Heart right ventricle (tissue), 16 donors: ENCODE measurements around the gene TFF3. TPM values are rescaled to one million over a fixed set of nuclear protein-coding genes. Genes with fewer than 3 reads are reported as not detected.

ENCODE experiments used
- ATAC-seq, 8 donors: fragments of 200-7000 bp; cut with Tn5 transposase; one replicate each; pipeline ENCODE4 v1.9.1; 2020; ENCODE audit warnings: mild to moderate bottlenecking in 8 of 8, moderate library complexity in 8 of 8, moderate number of reproducible peaks in 1 of 8
- DNase-seq, 2 donors: peaks; one replicate each; pipeline ENCODE4 v3.0.0-alpha.2; 2020
- H3K27ac ChIP-seq, 10 donors: fragments of 200-600 bp; sonication (generic) in 2 of 10; one replicate each; pipeline versions ENCODE4 v1.5.0 to v1.8.0; 2020 to 2022; ENCODE audit warnings: mild to moderate bottlenecking in 3 of 10
- H3K27me3 ChIP-seq, 7 donors: fragments of 200-600 bp; one replicate each; pipeline ENCODE4 v1.8.0; 2021 to 2022; ENCODE audit warnings: mild to moderate bottlenecking in 2 of 7
- H3K36me3 ChIP-seq, 9 donors: fragments of 200-600 bp; sonication (generic) in 1 of 9; one replicate each; pipeline versions ENCODE4 v1.5.0 to v1.8.0; 2020 to 2022; ENCODE audit warnings: mild to moderate bottlenecking in 2 of 9
- H3K4me1 ChIP-seq, 9 donors: fragments of 200-600 bp; sonication (generic) in 1 of 9; one replicate each; pipeline versions ENCODE4 v1.5.0 to v1.8.0; 2020 to 2022; ENCODE audit warnings: mild to moderate bottlenecking in 4 of 9
- H3K4me3 ChIP-seq, 10 donors: fragments of 200-600 bp; sonication (generic) in 2 of 10; one replicate each; pipeline versions ENCODE4 v1.5.0 to v1.8.0; 2020 to 2022; ENCODE audit warnings: mild to moderate bottlenecking in 7 of 10, moderate library complexity in 2 of 10
- H3K9me3 ChIP-seq, 11 donors: fragments of 200-600 bp in 10 of 11; sonication (generic) in 2 of 11; one replicate each; pipeline versions ENCODE4 v1.5.0 to v1.8.0; 2013 to 2022; ENCODE audit warnings: mild to moderate bottlenecking in 2 of 11, control low read depth in 1 of 11, moderate library complexity in 1 of 11
- CTCF ChIP-seq, 9 donors: fragments of 200-600 bp; sonication (generic) in 2 of 9; IDR thresholded peaks; one replicate each; pipeline versions ENCODE4 v1.5.0 to v1.8.0; 2021 to 2022; ENCODE audit warnings: antibody characterized with exemption in 9 of 9, mild to moderate bottlenecking in 5 of 9, moderate library complexity in 1 of 9
- WGBS, 2 donors: extraction: QIAGEN DNeasy Blood & Tissue Kit; methylation state at CpG; one replicate each; pipeline ENCODE4 v1.1.7; 2013; ENCODE audit warnings: inconsistent platforms in 1 of 2; 5-methylcytosine and 5-hydroxymethylcytosine counted together
- intact Hi-C, 10 donors: fragments of 100-400 bp; cut with DNase I; formaldehyde crosslinking; loops; one replicate each; pipeline versions ENCODE4 v1.11.1 to v1.14.2; 2022
- polyA plus RNA-seq, 2 donors: library from polyadenylated mRNA; stranded (reverse); fragments of 200-250 nt; gene quantifications; one replicate each; pipeline ENCODE4 v1.2.3, GENCODE V29; 2013
- total RNA-seq, 10 donors: library from RNA; stranded (reverse); fragmentation: NEBNext Ultra II Directional in 3 of 10; extraction: Animal tissue kit (Norgen Biotek cat#: 25700) in 3 of 10; gene quantifications; one replicate each; pipeline versions ENCODE4 v1.2.1 to v1.2.4, GENCODE V29; 2021 to 2023
- donor health status: Arrhythmogenic right ventricular cardiomyopathy.
- donor health status: ischemic (EF 13 %, LVEDD 7.1; RV severe dilation, severe dysfunction).
- donor health status: healthy with polysubstance abuse.
- donor health status: DM: no; HTN: yes; CAD: no.
- donor health status: DM: no; HTN: no; CAD: no.
- donor health status: ischemic (EF 25% LVEDD 6.9; RV normal size, moderate dysfunction).
- donor health status: ischemic (EF 25% LVEDD 5.7; RV mildly dilated, moderate dysfunction).
- donor health status: healthy.
- donor health status: DM: yes; HTN: yes; CAD: no.
- donor health status: Ischemic cardiomyopathy.
- donor health status: ischemic (EF 35%, LVEDD 5.7; RV mildly dilated, moderate dysfunction).
- donor health status: nonischemic (EF 11% LVEDD 7.7; RV severe dilation, severe dysfunction).
- donor health status: DM: yes; HTN: yes; CAD: no.
- donor health status: PGD.
- donor health status: ischemic (EF 29% LVEDD 5.4; RV normal size, mild dysfunction).
- donor health status: nonischemic (EF 23%, LVEDD 6.1; RV moderate dilation, normal function).

TFF3 gene
- total and polyA plus RNA-seq, 12 donors = 0.90 to 7.9 (median 2.7) TPM

GRCh38 chr21:42299324-42300044 lies 15.7 kb downstream of the TFF3 start:
- Histone ChIP-seq H3K27ac (peak overlapping the region; percentile 3 to 67 (median 47)), H3K4me1 (peaks cover 10 to 54% (median 32%) of the 10 kb centered on the region in 9 donors), H3K4me3 (no peak overlapping the region), H3K36me3 (peaks cover 0 to 39% (median 0%) of the 10 kb centered on the region in 9 donors), H3K27me3 (no peaks in the 10 kb centered on the region), H3K9me3 (no peaks in the 10 kb centered on the region)
- WGBS, 2 donors = 48 to 69% methylated on average over 20 of the region's 20 CpGs
- DNase-seq (peak in 1 of 2 donors; percentile 41), ATAC-seq (peak; percentile 38 to 71 (median 58))
- intact Hi-C loops = loop anchor here in 3 of 10 donors (10.0 kb wide), 1 partner anchor 135 kb away; no protein-coding TSS in a partner anchor
- TF ChIP-seq CTCF (IDR thresholded peaks at IDR 0.05) = no peak

- peaks cover 10 to 53% (median 32%) of the 10 kb centered on the region in 9 donors for H3K4me1 ChIP-seq
- intact Hi-C loops = no loop called here
- no peaks in the 10 kb centered on the region for H3K9me3 ChIP-seq
- no peaks in the 10 kb centered on the region for H3K27me3 ChIP-seq
- DNase-seq (no peak), ATAC-seq (no peak)
- TF ChIP-seq CTCF (IDR thresholded peaks at IDR 0.05) = no peak
- no peak overlapping the region for H3K4me3 ChIP-seq
- peaks cover 0 to 45% (median 0%) of the 10 kb centered on the region in 9 donors for H3K36me3 ChIP-seq
- peak overlapping the region in 5 of 10 donors; percentile 29 to 64 (median 50) for H3K27ac ChIP-seq
- 63 to 76% methylated on average over 5 of the region's 5 CpGs for WGBS, 2 donors
Measured at GRCh38 chr21:42298657-42299056, 16.6 kb downstream of the TFF3 start.

- no peak overlapping the region for H3K4me3 ChIP-seq
- ATAC-seq (no peak), DNase-seq (no peak)
- WGBS, 2 donors = 81 to 82% methylated on average over 6 of the region's 6 CpGs
- no peaks in the 10 kb centered on the region for H3K9me3 ChIP-seq
- intact Hi-C loops = no loop called here
- peaks cover 0 to 45% (median 0%) of the 10 kb centered on the region in 9 donors for H3K36me3 ChIP-seq
- H3K27me3 ChIP-seq = no peaks in the 10 kb centered on the region
- peaks cover 10 to 48% (median 32%) of the 10 kb centered on the region in 9 donors for H3K4me1 ChIP-seq
- TF ChIP-seq CTCF (IDR thresholded peaks at IDR 0.05) = no peak
- peak overlapping the region in 3 of 10 donors; percentile 30 to 64 (median 44) for H3K27ac ChIP-seq
Measured at GRCh38 chr21:42298237-42298636, 17.0 kb downstream of the TFF3 start.

- intact Hi-C loops = no loop called here
- 86 to 89% methylated on average over 9 of the region's 9 CpGs for WGBS, 2 donors
- no peak for DNase-seq
Measured at GRCh38 chr21:42297377-42297776, 17.8 kb downstream of the TFF3 start.

More at GRCh38 chr21:42297377-42297776, 17.8 kb downstream of the TFF3 start:
- Histone ChIP-seq H3K36me3 (peaks cover 0 to 45% (median 0%) of the 10 kb centered on the region in 9 donors), H3K4me1 (peaks cover 10 to 40% (median 31%) of the 10 kb centered on the region in 9 donors), H3K9me3 (no peaks in the 10 kb centered on the region), H3K4me3 (no peak overlapping the region), H3K27me3 (no peaks in the 10 kb centered on the region), H3K27ac (no peak overlapping the region)
- TF ChIP-seq CTCF (IDR thresholded peaks at IDR 0.05) = no peak
- no peak for ATAC-seq
